HCT116 (cell line): Measurements from ENCODE around the gene TCP11L1. TPM values are rescaled to one million over a fixed set of nuclear protein-coding genes. Genes with fewer than 3 reads are reported as not detected.
"Not testable (repeated sequence)": the region's sequence is repeated elsewhere in the genome, so short reads cannot be mapped to it uniquely, and the experiment has no call there.

ENCODE experiments used
- ATAC-seq: fragments of 200-7000 bp; cut with Tn5 transposase; 2 replicates; pipeline ENCODE4 v1.9.1; 2020; ENCODE audit warnings: mild to moderate bottlenecking, moderate library complexity
- BruUV-seq: library from RNA; stranded (reverse); fragments of 400-500 nt; replicated peaks from 2 replicates; lab custom pipeline; 2021; lab: Mats Ljungman, UMichigan
- CTCF ChIA-PET: fragments of 300-600 bp; sonication (Branson Sonifier 250); formaldehyde crosslinking; loops from one replicate; lab custom pipeline; 2021; ENCODE audit warnings: antibody characterized with exemption; lab: Charles Lee
- POLR2A ChIA-PET: fragments of 300-600, 350-600 bp; sonication (Branson Sonifier 250); formaldehyde crosslinking; loops from one replicate; lab custom pipeline; 2021; ENCODE audit warnings: antibody characterized with exemption; lab: Charles Lee
- RAD21 ChIA-PET, 2 experiments: fragments of 300-600 bp; sonication (Branson Sonifier 250); formaldehyde crosslinking; loops; one replicate each; lab custom pipeline; 2023; ENCODE audit warnings: low total read pairs in 2 of 2; ENCODE audit not compliant: uncharacterized antibody in 2 of 2, unreplicated experiment in 2 of 2, low non-redundant PET in 1 of 2; lab: Charles Lee
- DNase-seq: peaks from one replicate; pipeline ENCODE4 v3.0.0-alpha.2; 2010; ENCODE audit warnings: low read depth, low spot score
- H2AFZ ChIP-seq: fragments of 200-600 bp; shearing (Covaris generic), sonication (generic); 2 replicates; pipeline ENCODE4 v1.6.1; 2017; ENCODE audit warnings: low read depth, mixed run types, mixed read lengths, antibody characterized with exemption, low read length; ENCODE audit not compliant: poor library complexity, severe bottlenecking
- H3K27ac ChIP-seq: 2 replicates; pipeline ENCODE4 v1.5.1; 2012; ENCODE audit warnings: low read depth, low read length
- H3K27me3 ChIP-seq: fragments of 200-600 bp; sonication (generic); 2 replicates; pipeline ENCODE4 v1.6.1; 2016; ENCODE audit warnings: mixed run types, low read length, mixed read lengths; ENCODE audit not compliant: insufficient read depth
- H3K36me3 ChIP-seq, 2 experiments: fragments of 200-500 bp in 1 of 2; fragments of 200-600 bp in 1 of 2; sonication (Bioruptor generic) in 1 of 2; sonication (generic) in 1 of 2; 2 replicates each; pipeline versions ENCODE4 v1.5.1 to v1.6.1; 2014 to 2016; ENCODE audit warnings: low read length in 2 of 2, inconsistent platforms in 1 of 2, mixed read lengths in 1 of 2, mixed run types in 1 of 2; ENCODE audit not compliant: insufficient read depth in 2 of 2, control insufficient read depth in 1 of 2
- H3K4me1 ChIP-seq, 2 experiments: fragments of 200-600 bp in 1 of 2; sonication (generic) in 1 of 2; 2 replicates each; pipeline versions ENCODE4 v1.5.1 to v1.6.1; 2012 to 2017; ENCODE audit warnings: low read length in 2 of 2, inconsistent platforms in 1 of 2, mild to moderate bottlenecking in 1 of 2, mixed read lengths in 1 of 2, mixed run types in 1 of 2, moderate library complexity in 1 of 2; ENCODE audit not compliant: insufficient read depth in 2 of 2, control insufficient read depth in 1 of 2
- H3K4me2 ChIP-seq: fragments of 200-600 bp; sonication (generic); 2 replicates; pipeline ENCODE4 v1.6.1; 2017; ENCODE audit warnings: mixed run types, low read length, mixed read lengths
- H3K4me3 ChIP-seq, 2 experiments: fragments of 200-600 bp in 1 of 2; sonication (generic) in 1 of 2; replicated peaks in 1 of 2; 2 replicates each; pipeline ENCODE4 v1.5.1; 2011 to 2016; ENCODE audit warnings: low read length in 2 of 2, control low read depth in 1 of 2, low read depth in 1 of 2, mild to moderate bottlenecking in 1 of 2, mixed read lengths in 1 of 2, mixed run types in 1 of 2
- H3K79me2 ChIP-seq: fragments of 200-600 bp; sonication (generic); 2 replicates; pipeline ENCODE4 v1.6.1; 2017; ENCODE audit warnings: mild to moderate bottlenecking, mixed run types, low read length, moderate library complexity, mixed read lengths; ENCODE audit not compliant: insufficient read depth
- H3K9ac ChIP-seq: fragments of 200-600 bp; sonication (generic); 2 replicates; pipeline ENCODE4 v1.6.1; 2016; ENCODE audit warnings: low read length, mixed read lengths
- H3K9me2 ChIP-seq: fragments of 200-600 bp; sonication (generic), shearing (Covaris generic); 2 replicates; pipeline ENCODE4 v1.6.1; 2017; ENCODE audit warnings: mixed run types, mild to moderate bottlenecking, moderate library complexity; ENCODE audit not compliant: insufficient read depth
- H3K9me3 ChIP-seq, 2 experiments: fragments of 200-500 bp in 1 of 2; fragments of 200-600 bp in 1 of 2; sonication (Bioruptor generic) in 1 of 2; sonication (generic) in 1 of 2; 2 replicates each; pipeline ENCODE4 v1.6.1; 2014 to 2017; ENCODE audit warnings: low read length in 2 of 2, mixed read lengths in 2 of 2, inconsistent platforms in 1 of 2, low read depth in 1 of 2, mild to moderate bottlenecking in 1 of 2, mixed run types in 1 of 2, moderate library complexity in 1 of 2; ENCODE audit not compliant: control insufficient read depth in 1 of 2, insufficient read depth in 1 of 2
- H4K20me1 ChIP-seq: fragments of 200-600 bp; sonication (generic), shearing (Covaris generic); 2 replicates; pipeline ENCODE4 v1.6.1; 2017; ENCODE audit warnings: mixed run types, mild to moderate bottlenecking, moderate library complexity; ENCODE audit not compliant: insufficient read depth
- CBX3 ChIP-seq: IDR thresholded peaks from 2 replicates; pipeline ENCODE4 v1.6.1; 2012; ENCODE audit warnings: low read depth
- FOSL1 ChIP-seq: IDR thresholded peaks from 2 replicates; pipeline ENCODE4 v1.6.1; 2012; ENCODE audit warnings: low read depth
- intact Hi-C: fragments of 100-400 bp; cut with micrococcal nuclease; formaldehyde crosslinking; loops from 2 replicates; pipeline ENCODE4 v1.10.0; 2022
- total RNA-seq: library from RNA; stranded (reverse); gene quantifications from one replicate; pipeline ENCODE4 v1.2.1, GENCODE V29; 2021; ENCODE audit not compliant: unreplicated experiment

The TCP11L1 gene
- total RNA-seq, 1 experiment from 2014 or later = 12.0 TPM

DNA sequence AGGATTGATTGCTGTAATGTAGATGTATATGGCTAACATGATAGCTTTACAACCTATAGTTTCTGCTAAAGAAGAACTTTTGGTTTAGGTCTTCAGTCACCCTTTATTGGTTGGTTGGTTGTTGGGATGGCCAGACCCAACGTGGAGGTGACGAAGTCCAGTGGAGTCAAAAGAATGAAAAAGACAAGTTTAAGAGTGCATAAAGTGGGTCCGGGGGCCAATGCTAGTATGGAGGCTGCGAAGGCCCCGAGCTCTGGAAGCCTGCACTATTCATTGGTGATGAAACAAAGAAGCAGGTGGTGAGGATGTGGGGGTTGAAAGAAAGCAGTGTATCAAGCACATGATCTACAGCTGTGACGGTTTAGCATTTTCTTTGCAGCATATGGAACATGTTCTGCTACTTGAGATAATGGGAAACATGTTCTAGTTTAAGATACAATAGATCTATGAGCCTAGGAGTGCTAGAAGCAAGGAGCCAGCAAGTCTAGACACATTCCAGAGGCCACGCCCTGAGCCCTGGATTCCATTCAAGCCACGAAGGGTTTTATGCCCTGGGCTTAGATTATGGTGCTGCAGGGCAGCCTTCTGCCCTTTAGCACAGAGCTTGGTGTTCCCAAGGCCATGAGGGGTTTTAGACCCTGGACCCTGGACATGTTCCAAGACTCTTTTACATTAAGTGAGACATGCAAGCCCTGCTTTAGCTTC lies 6.3 kb downstream of the TCP11L1 start:
- Histone ChIP-seq H3K27ac (no peak overlapping the region), H4K20me1 (no peaks in the 10 kb centered on the region), H3K27me3 (no peaks in the 10 kb centered on the region), H3K9ac (no peak overlapping the region), H3K9me3 (no peaks in the 10 kb centered on the region), H3K79me2 (no peaks in the 10 kb centered on the region), H3K9me2 (no peaks in the 10 kb centered on the region), H3K4me2 (peak overlapping the region; percentile 48), H2AFZ (no peak overlapping the region)
- POLR2A ChIA-PET = no interaction called here
- peak; percentile 83 for ATAC-seq
- no peak for DNase-seq
- intact Hi-C loops = no loop called here
- CTCF ChIA-PET = no interaction called here
- TF ChIP-seq FOSL1 = no peak
- no peak for TF ChIP-seq CBX3
- TF ChIP-seq, all 23 proteins: peak for 0
- BruUV-seq = no TSS peak
- 0 out of 4 replicates have a peak overlapping the region, but pooled peaks of 1 of the 2 experiments have one; percentile 8 for H3K4me3 ChIP-seq
- H3K36me3 ChIP-seq = no peaks in the 10 kb centered on the region
- peaks cover 16 to 24% of the 10 kb centered on the region in 2 experiments for H3K4me1 ChIP-seq
- RAD21 ChIA-PET = no interaction called here

DNA sequence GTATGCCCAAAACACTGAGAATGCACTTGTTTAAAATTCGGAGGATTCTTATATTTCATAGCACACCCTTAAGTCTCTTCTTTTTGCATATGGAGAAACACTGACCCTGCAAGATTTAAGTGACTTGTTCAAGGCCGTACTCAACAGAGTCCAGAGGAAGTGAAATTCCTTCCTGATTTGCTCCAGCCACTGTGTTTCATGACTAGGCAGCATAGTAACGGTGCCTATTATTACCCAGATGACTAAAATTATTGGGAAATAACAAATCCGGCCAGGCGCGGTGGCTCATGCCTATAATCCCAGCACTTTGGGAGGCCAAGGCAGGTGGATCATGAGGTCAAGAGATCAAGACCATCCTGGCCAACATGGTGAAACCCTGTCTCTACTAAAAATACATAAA lies 9.3 kb downstream of the TCP11L1 start:
- POLR2A ChIA-PET, ATAC-seq, DNase-seq, H3K9me3 ChIP-seq, H3K79me2 ChIP-seq, BruUV-seq, H3K4me2 ChIP-seq, H3K9ac ChIP-seq, H2AFZ ChIP-seq, RAD21 ChIA-PET, H3K4me3 ChIP-seq, H3K27ac ChIP-seq, H3K36me3 ChIP-seq, H3K9me2 ChIP-seq, H3K27me3 ChIP-seq, H4K20me1 ChIP-seq, intact Hi-C loops: not testable (repeated sequence)
- CTCF ChIA-PET = interaction anchor here (0.7 kb wide), 1 partner anchor 210 kb away, joined by 4 read pairs; no protein-coding TSS in a partner anchor
- H3K4me1 ChIP-seq = peaks cover 16 to 19% of the 10 kb centered on the region in 2 experiments

DNA sequence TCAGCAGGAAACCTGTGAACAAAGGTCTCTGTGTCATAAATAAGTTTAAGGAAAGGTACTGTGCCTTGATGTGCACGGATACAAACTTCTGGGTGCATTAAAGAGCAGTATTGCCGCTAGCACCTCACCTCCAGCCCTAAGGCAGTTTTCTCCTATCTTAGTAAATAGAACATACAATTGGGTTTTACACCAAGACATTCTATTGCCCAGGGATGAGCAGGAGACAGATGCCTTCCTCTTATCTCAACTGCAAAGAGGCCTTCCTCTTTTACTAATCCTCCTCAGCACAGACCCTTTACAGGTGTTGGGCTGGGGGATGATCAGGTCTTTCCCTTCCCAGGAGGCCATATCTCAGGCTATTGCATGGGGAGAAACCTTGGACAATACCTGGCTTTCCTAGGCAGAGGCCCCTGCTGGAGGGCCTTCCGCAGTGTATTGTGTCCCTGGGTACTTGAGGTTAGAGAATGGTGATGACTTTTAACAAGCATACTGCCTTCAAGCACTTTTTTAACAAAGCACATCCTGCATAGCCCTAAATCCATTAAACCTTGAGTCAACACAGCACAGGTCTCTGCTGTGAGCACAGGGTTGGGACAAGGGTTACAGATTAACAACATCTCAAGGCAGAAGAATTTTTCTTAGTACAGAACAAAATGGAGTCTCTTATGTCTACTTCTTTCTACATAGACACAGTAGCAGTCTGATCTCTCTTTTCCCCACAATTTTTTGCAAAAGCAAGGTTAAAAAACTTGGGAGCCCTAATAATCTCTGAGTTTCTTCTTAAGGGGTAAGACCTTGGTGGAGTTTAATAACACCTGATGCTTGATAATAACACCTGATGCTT lies 10.4 kb downstream of the TCP11L1 start:
- H3K9ac ChIP-seq, H3K4me3 ChIP-seq, BruUV-seq, H3K9me3 ChIP-seq, intact Hi-C loops, H3K4me2 ChIP-seq, CTCF ChIA-PET, H3K9me2 ChIP-seq, H2AFZ ChIP-seq, H3K36me3 ChIP-seq, RAD21 ChIA-PET, ATAC-seq, H3K27me3 ChIP-seq, H3K79me2 ChIP-seq, H3K27ac ChIP-seq, POLR2A ChIA-PET, DNase-seq, H4K20me1 ChIP-seq: not testable (repeated sequence)
- H3K4me1 ChIP-seq = peaks cover 12 to 14% of the 10 kb centered on the region in 2 experiments
